ENCODE data around the gene NFILZ. TPM values are rescaled to one million over a fixed set of nuclear protein-coding genes. Genes with fewer than 3 reads are reported as not detected.

Gene NFILZ, protein sequence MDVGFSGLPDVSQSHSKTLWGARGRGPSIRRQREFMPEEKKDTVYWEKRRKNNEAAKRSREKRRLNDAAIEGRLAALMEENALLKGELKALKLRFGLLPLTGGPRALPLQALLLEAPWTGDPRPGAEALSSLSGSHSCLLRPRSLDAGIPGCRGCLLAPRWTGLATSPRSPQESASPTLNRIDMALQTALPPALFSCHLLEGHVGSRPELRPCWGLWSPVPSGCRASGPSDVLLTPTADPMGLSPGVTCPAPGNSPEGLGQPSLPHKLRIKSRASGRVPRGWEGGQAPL
- not detected in 2 replicates for total RNA-seq

DNA sequence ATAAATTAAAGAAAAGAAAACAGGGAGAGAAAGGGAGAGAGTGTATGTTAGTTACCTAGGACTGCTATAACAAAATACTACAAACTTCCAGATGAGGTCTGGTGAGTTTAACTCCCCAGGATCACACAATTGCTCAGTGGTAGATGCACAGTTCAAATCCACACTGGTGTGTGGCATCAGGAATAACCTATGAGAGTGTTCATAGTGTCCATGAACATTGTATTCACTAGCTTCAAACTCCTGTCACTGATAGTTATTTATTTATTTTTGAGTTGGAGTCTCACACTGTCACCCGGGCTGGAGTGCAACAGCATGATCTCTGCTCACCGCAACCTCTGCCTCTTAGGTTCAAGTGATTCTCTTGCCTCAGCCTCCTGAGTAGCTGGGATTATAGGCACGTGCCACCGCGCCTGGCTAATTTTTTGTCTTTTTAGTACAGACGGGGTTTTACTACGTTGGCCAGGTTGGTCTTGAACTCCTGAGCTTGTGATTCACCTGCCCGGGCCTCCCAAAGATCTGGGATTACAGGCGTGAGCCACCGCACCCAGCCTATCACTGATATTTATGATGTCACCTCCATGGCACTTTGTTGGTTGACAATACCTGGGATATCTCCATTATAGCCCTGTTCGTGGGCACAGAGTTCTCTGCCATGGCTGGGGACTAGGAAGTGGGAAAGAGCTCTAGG, at the start of gene NFILZ:
NFILZ (plus strand) TSS at position 638 of the 688 bp plus-strand sequence. CDS start 46,133 bp downstream, outside the sequence.

DNA sequence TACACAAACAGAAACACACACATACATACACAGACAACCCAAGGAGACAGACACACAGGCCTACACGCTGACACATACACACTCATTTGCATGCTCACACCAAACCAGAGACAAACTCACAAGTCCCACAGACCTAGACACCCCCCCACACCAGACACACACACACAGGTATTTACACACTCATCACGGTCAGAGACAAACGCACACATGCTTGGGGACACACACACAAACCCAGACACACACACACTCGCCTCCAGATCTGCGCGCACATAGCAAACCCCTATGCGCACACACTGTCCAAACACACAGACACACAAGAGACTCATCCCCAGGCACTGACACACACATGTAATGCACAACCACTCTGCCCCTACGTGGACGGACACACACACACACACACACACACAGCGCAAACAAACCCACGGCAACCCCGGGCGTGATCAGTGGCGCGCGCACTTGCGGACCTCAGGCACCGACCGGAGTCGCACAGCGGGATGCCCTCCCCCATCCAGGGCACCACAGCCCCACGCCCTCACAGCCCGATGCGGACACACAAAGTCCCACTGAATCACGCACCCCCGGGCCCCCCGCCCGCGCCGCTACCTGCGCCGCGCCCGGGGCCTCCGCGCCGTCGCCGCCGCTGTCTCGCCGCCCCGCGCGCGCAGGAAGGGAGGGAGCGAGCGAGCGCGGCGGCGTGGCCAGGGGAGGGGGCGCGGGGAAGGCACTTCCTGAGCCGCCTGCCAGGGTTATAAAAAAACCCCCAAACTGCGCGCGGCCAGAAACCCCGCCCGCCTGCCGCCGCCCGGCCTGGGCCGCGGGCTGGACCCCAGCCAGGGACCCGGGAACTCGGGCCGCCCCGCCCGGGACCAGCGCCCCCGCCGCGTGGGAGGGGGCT, 20.1 kb upstream of the NFILZ start, which contains the start of gene ADAMTS10:
ADAMTS10 (minus strand) TSS at position 675 of the 895 bp plus-strand sequence. CDS start 5,005 bp downstream, outside the sequence.

Other genes starting within 250 kb of the NFILZ start
- gene RAB11B, start 240.3 kb upstream of the NFILZ start, total RNA-seq = 48.6 and 113 TPM in 2 replicates
- gene MARCHF2, start 217.3 kb upstream of the NFILZ start, total RNA-seq = 62.3 and 126 TPM in 2 replicates
- gene HNRNPM, start 185.7 kb upstream of the NFILZ start, total RNA-seq = 47.8 and 97.3 TPM in 2 replicates
- gene PRAM1, start 128.0 kb upstream of the NFILZ start, total RNA-seq = not detected in 2 replicates
- 7.8 and 10.5 TPM in 2 replicates for gene ZNF414, start 116.5 kb upstream of the NFILZ start, total RNA-seq
- gene MYO1F, start 53.2 kb upstream of the NFILZ start, total RNA-seq = under 0.01 and 0.17 TPM in 2 replicates
- gene ADAMTS10, start 19.9 kb upstream of the NFILZ start, total RNA-seq = 4.4 and 11.9 TPM in 2 replicates
- not detected in 2 replicates for gene ACTL9, start 68.2 kb downstream of the NFILZ start, total RNA-seq
- not detected in 2 replicates for gene OR2Z1, start 91.0 kb downstream of the NFILZ start, total RNA-seq
- 25.2 and 38.4 TPM in 2 replicates for gene ZNF558, start 201.7 kb downstream of the NFILZ start, total RNA-seq
- not detected in 2 replicates for gene MBD3L1, start 201.7 kb downstream of the NFILZ start, total RNA-seq

All from smooth muscle cell of trachea (primary cell).